WTC11 (cell line): ENCODE measurements around the gene RAD21L1. TPM values are rescaled to one million over a fixed set of nuclear protein-coding genes. Genes with fewer than 3 reads are reported as not detected.
A peak's percentile ranks its signal among the peaks of the same experiment; 100 is the strongest.

Source experiments
- ATAC-seq: fragments of 200-7000 bp; cut with Tn5 transposase; 2 replicates; pipeline ENCODE4 v1.10.0; 2021; ENCODE audit warnings: mild to moderate bottlenecking, moderate library complexity
- CTCF ChIA-PET: fragments of 300-600 bp; sonication (Branson Sonifier 250); formaldehyde crosslinking; loops from one replicate; lab custom pipeline; 2021; ENCODE audit warnings: antibody characterized with exemption; lab: Charles Lee
- POLR2A ChIA-PET: fragments of 350-600 bp; sonication (Branson Sonifier 250); formaldehyde crosslinking; loops from one replicate; lab custom pipeline; 2021; ENCODE audit warnings: antibody characterized with exemption; lab: Charles Lee
- DNase-seq: peaks from one replicate; pipeline ENCODE4 v3.0.0; 2021; ENCODE audit warnings: low spot score
- H3K27ac Mint-ChIP-seq: 2 replicates; pipeline ENCODE4 v1.8.0; 2021; ENCODE audit warnings: mixed read lengths
- H3K27me3 Mint-ChIP-seq: 2 replicates; pipeline ENCODE4 v1.8.0; 2021; ENCODE audit warnings: low read depth, mild to moderate bottlenecking, moderate library complexity, mixed read lengths
- H3K36me3 Mint-ChIP-seq: 2 replicates; pipeline ENCODE4 v1.8.0; 2021; ENCODE audit warnings: mixed read lengths
- H3K4me1 Mint-ChIP-seq: 2 replicates; pipeline ENCODE4 v1.8.0; 2022; ENCODE audit warnings: mixed read lengths
- H3K4me3 Mint-ChIP-seq: 2 replicates; pipeline ENCODE4 v1.8.0; 2021; ENCODE audit warnings: mild to moderate bottlenecking, moderate library complexity, mixed read lengths
- H3K9me3 Mint-ChIP-seq: 2 replicates; pipeline ENCODE4 v1.8.0; 2021; ENCODE audit warnings: mixed read lengths
- ATF2 ChIP-seq: sonication (generic); formaldehyde crosslinking; IDR thresholded peaks from 2 replicates; pipeline ENCODE4 v1.8.1; 2022; ENCODE audit warnings: low read depth, missing genetic modification reagents, borderline replicate concordance
- CREB1 ChIP-seq: sonication (generic); formaldehyde crosslinking; IDR thresholded peaks from 2 replicates; pipeline ENCODE4 v1.8.0; 2023; ENCODE audit warnings: mild to moderate bottlenecking, missing genetic modification reagents
- E2F4 ChIP-seq: sonication (generic); formaldehyde crosslinking; IDR thresholded peaks from 2 replicates; pipeline ENCODE4 v1.8.1; 2022; ENCODE audit warnings: low read depth, mild to moderate bottlenecking, moderate library complexity, missing genetic modification reagents, borderline replicate concordance
- ETV6 ChIP-seq: sonication (generic); formaldehyde crosslinking; IDR thresholded peaks from 2 replicates; pipeline ENCODE4 v1.8.1; 2022; ENCODE audit warnings: mild to moderate bottlenecking, missing genetic modification reagents
- FOXK1 ChIP-seq: sonication (generic); formaldehyde crosslinking; IDR thresholded peaks from 2 replicates; pipeline ENCODE4 v1.8.0; 2022; ENCODE audit warnings: mild to moderate bottlenecking, moderate library complexity, missing genetic modification reagents
- FOXP1 ChIP-seq: sonication (generic); formaldehyde crosslinking; IDR thresholded peaks from 2 replicates; pipeline ENCODE4 v1.8.0; 2022; ENCODE audit warnings: missing genetic modification reagents, mild to moderate bottlenecking, moderate library complexity, borderline replicate concordance
- MLX ChIP-seq: sonication (generic); formaldehyde crosslinking; IDR thresholded peaks from 2 replicates; pipeline ENCODE4 v1.8.1; 2023; ENCODE audit warnings: mild to moderate bottlenecking, missing genetic modification reagents, moderate library complexity
- MXD4 ChIP-seq: fragments of 250-450 bp; sonication (Bioruptor Pico); IDR thresholded peaks from 2 replicates; pipeline ENCODE4 v1.8.0; 2021; ENCODE audit warnings: mild to moderate bottlenecking, moderate library complexity, borderline replicate concordance
- MYBL2 ChIP-seq: sonication (generic); formaldehyde crosslinking; IDR thresholded peaks from 2 replicates; pipeline ENCODE4 v1.8.1; 2023; ENCODE audit warnings: mild to moderate bottlenecking, moderate library complexity, missing genetic modification reagents
- NFE2L1 ChIP-seq: sonication (generic); formaldehyde crosslinking; IDR thresholded peaks from 2 replicates; pipeline ENCODE4 v1.8.1; 2023; ENCODE audit warnings: missing genetic modification reagents
- OVOL2 ChIP-seq: fragments of 250-450 bp; sonication (Bioruptor Pico); IDR thresholded peaks from 2 replicates; pipeline ENCODE4 v1.9.0; 2021; ENCODE audit warnings: mild to moderate bottlenecking, borderline replicate concordance
- RELA ChIP-seq: sonication (generic); formaldehyde crosslinking; IDR thresholded peaks from 2 replicates; pipeline ENCODE4 v1.8.1; 2022; ENCODE audit warnings: missing genetic modification reagents, mild to moderate bottlenecking, borderline replicate concordance
- SP1 ChIP-seq: sonication (generic); formaldehyde crosslinking; conservative IDR thresholded peaks from 2 replicates; pipeline ENCODE4 v1.8.1; 2022; ENCODE audit warnings: missing genetic modification reagents
- TP53 ChIP-seq: sonication (generic); formaldehyde crosslinking; IDR thresholded peaks from 2 replicates; pipeline ENCODE4 v1.8.1; 2023; ENCODE audit warnings: mild to moderate bottlenecking, missing genetic modification reagents
- ZNF121 ChIP-seq: sonication (generic); formaldehyde crosslinking; IDR thresholded peaks from 2 replicates; pipeline ENCODE4 v1.8.0; 2023; ENCODE audit warnings: missing genetic modification reagents
- ZNF232 ChIP-seq: sonication (generic); formaldehyde crosslinking; IDR thresholded peaks from 2 replicates; pipeline ENCODE4 v1.8.0; 2022; ENCODE audit warnings: mild to moderate bottlenecking, missing genetic modification reagents
- ZNF281 ChIP-seq: sonication (generic); formaldehyde crosslinking; IDR thresholded peaks from 2 replicates; pipeline ENCODE4 v1.8.0; 2023; ENCODE audit warnings: mild to moderate bottlenecking, missing genetic modification reagents
- ZNF425 ChIP-seq: fragments of 250-450 bp; sonication (Bioruptor Pico); conservative IDR thresholded peaks from 2 replicates; pipeline ENCODE4 v1.9.0; 2021; ENCODE audit warnings: mild to moderate bottlenecking
- ZSCAN18 ChIP-seq: fragments of 250-450 bp; sonication (Bioruptor Pico); IDR thresholded peaks from 2 replicates; pipeline ENCODE4 v2.1.2; 2022; ENCODE audit warnings: mild to moderate bottlenecking, moderate library complexity
- total RNA-seq: library from RNA; stranded (reverse); gene quantifications from 3 replicates; pipeline ENCODE4 v1.2.3, GENCODE V29; 2021

Gene RAD21L1
- total RNA-seq, 1 experiment from 2014 or later: 0.77 TPM

- no peak overlapping the region for H3K4me3 Mint-ChIP-seq
- H3K27me3 Mint-ChIP-seq: no peaks in the 10 kb centered on the region; the same call in 1 of the 2 replicates
- ATAC-seq: no peak
- H3K9me3 Mint-ChIP-seq: no peaks in the 10 kb centered on the region
- H3K36me3 Mint-ChIP-seq: no peaks in the 10 kb centered on the region
- TF ChIP-seq CREB1: no peak
- TF ChIP-seq ETV6 (CRISPR knock-in tag): no peak
- TF ChIP-seq NFE2L1 (CRISPR knock-in tag): no peak
- TF ChIP-seq OVOL2 (CRISPR knock-in tag): no peak
- TF ChIP-seq RELA: no peak
- no peak for TF ChIP-seq MXD4 (CRISPR knock-in tag)
- TF ChIP-seq FOXK1 (CRISPR knock-in tag): no peak
- TF ChIP-seq MYBL2 (CRISPR knock-in tag): no peak
- TF ChIP-seq TP53 (CRISPR knock-in tag): no peak
- TF ChIP-seq ZSCAN18: no peak
- TF ChIP-seq MLX (CRISPR knock-in tag): no peak
- TF ChIP-seq ATF2 (CRISPR knock-in tag): no peak
- POLR2A ChIA-PET: no interaction called here
- H3K27ac Mint-ChIP-seq: no peak overlapping the region
- CTCF ChIA-PET: interaction anchor here (1.3 kb wide), 1 partner anchor 19 kb away, joined by 3 read pairs; no protein-coding TSS in a partner anchor
- H3K4me1 Mint-ChIP-seq: no peaks in the 10 kb centered on the region
- no peak for DNase-seq
Observed at GRCh38 chr20:1204576-1204975, 21.3 kb upstream of the RAD21L1 start.

- Mint-ChIP-seq H3K27me3 (peaks cover 3% of the 10 kb centered on the region), H3K9me3 (no peaks in the 10 kb centered on the region), H3K27ac (no peak overlapping the region), H3K36me3 (no peaks in the 10 kb centered on the region), H3K4me1 (no peaks in the 10 kb centered on the region), H3K4me3 (no peak overlapping the region)
- DNase-seq: no peak
- no peak for ATAC-seq
- CTCF ChIA-PET: no interaction called here
- POLR2A ChIA-PET: no interaction called here
- TF ChIP-seq FOXP1 (CRISPR knock-in tag): no peak
- TF ChIP-seq SP1: no peak
- peak; percentile 73; the same call in 1 of the 2 replicates for TF ChIP-seq ZNF121
Observed at GRCh38 chr20:1205802-1206201, 20.0 kb upstream of the RAD21L1 start.

GRCh38 chr20:1206366-1207148 is 19.3 kb upstream of the RAD21L1 start:
- Mint-ChIP-seq H3K27me3 (peaks cover 8% of the 10 kb centered on the region), H3K4me1 (no peaks in the 10 kb centered on the region), H3K27ac (no peak overlapping the region), H3K36me3 (no peaks in the 10 kb centered on the region), H3K4me3 (no peak overlapping the region), H3K9me3 (no peaks in the 10 kb centered on the region)
- POLR2A ChIA-PET: no interaction called here
- DNase-seq (no peak), ATAC-seq (no peak)
- CTCF ChIA-PET: no interaction called here
- TF ChIP-seq ZNF232 (CRISPR knock-in tag): no peak
- TF ChIP-seq ZNF281 (CRISPR knock-in tag): no peak
- TF ChIP-seq ZNF425 (CRISPR knock-in tag): no peak
- no peak for TF ChIP-seq ZSCAN18
- TF ChIP-seq FOXP1 (CRISPR knock-in tag): no peak
- TF ChIP-seq E2F4 (CRISPR knock-in tag): no peak
